ENCODE results near the gene ACSL5.
"Not testable (repeated sequence)": the region's sequence is repeated elsewhere in the genome, so short reads cannot be mapped to it uniquely, and the experiment has no call there.

DNA sequence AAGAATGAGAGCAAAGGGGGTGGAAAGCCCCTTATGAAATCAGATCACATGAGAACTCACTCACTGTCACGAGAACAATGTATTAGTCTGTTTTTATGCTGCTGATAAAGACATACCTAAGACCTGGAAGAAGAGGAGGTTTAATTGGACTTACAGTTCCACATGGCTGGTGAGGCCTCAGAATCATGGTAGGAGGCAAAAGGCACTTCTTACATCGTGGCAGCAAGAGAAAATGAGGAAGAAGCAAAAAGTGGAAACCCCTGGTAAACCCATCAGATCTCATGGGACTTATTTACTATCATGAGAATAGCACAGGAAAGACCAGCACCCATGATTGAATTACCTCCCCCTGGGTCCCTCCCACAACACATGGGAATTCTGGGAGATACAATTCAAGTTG lies 32.9 kb downstream of the ACSL5 start:
- TF ChIP-seq, protein P1, sequence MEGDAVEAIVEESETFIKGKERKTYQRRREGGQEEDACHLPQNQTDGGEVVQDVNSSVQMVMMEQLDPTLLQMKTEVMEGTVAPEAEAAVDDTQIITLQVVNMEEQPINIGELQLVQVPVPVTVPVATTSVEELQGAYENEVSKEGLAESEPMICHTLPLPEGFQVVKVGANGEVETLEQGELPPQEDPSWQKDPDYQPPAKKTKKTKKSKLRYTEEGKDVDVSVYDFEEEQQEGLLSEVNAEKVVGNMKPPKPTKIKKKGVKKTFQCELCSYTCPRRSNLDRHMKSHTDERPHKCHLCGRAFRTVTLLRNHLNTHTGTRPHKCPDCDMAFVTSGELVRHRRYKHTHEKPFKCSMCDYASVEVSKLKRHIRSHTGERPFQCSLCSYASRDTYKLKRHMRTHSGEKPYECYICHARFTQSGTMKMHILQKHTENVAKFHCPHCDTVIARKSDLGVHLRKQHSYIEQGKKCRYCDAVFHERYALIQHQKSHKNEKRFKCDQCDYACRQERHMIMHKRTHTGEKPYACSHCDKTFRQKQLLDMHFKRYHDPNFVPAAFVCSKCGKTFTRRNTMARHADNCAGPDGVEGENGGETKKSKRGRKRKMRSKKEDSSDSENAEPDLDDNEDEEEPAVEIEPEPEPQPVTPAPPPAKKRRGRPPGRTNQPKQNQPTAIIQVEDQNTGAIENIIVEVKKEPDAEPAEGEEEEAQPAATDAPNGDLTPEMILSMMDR (IDR thresholded peaks at IDR 0.05; ENCODE audit: extremely low read depth in 1 of 2, insufficient read depth in 1 of 2, low read depth in 1 of 2, low read length in 2 of 2), result not testable (repeated sequence)
- not testable (repeated sequence) for TF ChIP-seq EZH2 (IDR thresholded peaks at IDR 0.05; ENCODE audit: borderline replicate concordance, low read depth, low read length, severe bottlenecking); FOS (IDR thresholded peaks at IDR 0.05; ENCODE audit: borderline replicate concordance, insufficient read depth, low read length); POLR2AphosphoS5 (IDR thresholded peaks at IDR 0.05; ENCODE audit: insufficient read depth, low read depth, low read length); POLR2A (IDR thresholded peaks at IDR 0.05; ENCODE audit: low read depth, low read length)
- TF ChIP-seq, protein P2, sequence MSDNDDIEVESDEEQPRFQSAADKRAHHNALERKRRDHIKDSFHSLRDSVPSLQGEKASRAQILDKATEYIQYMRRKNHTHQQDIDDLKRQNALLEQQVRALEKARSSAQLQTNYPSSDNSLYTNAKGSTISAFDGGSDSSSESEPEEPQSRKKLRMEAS (IDR thresholded peaks at IDR 0.05; ENCODE audit: insufficient read depth, insufficient read length), result not testable (repeated sequence)

Measured in endothelial cell of umbilical vein (primary cell).